ENCODE results near the gene FAM20B.

The FAM20B gene

DNA sequence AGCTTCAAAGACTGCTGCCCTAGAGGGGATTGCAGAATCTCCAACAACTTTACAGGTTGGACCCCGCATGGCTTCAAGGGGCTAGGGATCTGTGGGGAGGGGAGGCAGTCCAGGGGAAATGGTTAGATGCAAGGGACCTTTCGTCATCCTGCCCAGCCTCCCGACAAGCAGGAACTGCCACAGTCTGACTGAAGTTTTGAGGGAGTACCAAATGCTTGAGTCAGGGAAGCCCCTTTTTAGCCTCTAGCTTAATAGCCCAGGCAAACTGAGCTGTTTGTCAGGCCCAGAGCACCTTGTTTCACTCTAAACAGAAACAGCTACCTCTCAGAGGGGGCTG lies 57.3 kb downstream of the FAM20B start:
- peak overlapping the region; percentile 87 to 91 for H3K4me3 ChIP-seq (replicated peaks in 1 of 2; ENCODE audit: low read depth in 2 of 2, low read length in 2 of 2)
- DNase-seq (ENCODE audit: low read depth in 2 of 2) = peak; percentile 22 to 41
- TF ChIP-seq, protein P1, sequence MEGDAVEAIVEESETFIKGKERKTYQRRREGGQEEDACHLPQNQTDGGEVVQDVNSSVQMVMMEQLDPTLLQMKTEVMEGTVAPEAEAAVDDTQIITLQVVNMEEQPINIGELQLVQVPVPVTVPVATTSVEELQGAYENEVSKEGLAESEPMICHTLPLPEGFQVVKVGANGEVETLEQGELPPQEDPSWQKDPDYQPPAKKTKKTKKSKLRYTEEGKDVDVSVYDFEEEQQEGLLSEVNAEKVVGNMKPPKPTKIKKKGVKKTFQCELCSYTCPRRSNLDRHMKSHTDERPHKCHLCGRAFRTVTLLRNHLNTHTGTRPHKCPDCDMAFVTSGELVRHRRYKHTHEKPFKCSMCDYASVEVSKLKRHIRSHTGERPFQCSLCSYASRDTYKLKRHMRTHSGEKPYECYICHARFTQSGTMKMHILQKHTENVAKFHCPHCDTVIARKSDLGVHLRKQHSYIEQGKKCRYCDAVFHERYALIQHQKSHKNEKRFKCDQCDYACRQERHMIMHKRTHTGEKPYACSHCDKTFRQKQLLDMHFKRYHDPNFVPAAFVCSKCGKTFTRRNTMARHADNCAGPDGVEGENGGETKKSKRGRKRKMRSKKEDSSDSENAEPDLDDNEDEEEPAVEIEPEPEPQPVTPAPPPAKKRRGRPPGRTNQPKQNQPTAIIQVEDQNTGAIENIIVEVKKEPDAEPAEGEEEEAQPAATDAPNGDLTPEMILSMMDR (IDR thresholded peaks at IDR 0.05; ENCODE audit: low read depth, low read length) = no peak

DNA sequence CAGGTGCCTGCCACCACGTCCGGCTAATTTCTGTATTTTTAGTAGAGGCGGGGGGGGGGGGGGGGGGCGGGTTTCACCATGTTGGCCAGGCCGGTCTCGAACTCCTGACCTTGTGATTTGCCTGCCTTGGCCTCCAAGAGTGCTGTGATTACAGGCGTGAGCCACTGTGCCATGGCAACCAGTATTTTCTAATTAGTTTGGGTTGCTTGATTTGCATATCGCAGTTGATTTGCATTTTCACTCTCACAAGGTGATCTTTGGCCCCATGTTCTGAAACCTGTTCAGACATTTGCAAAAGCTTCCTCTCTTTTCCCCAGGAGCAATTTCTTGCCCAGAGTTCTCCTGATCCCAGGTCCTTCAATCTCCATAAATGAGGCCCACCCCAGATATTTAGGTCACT lies 57.8 kb downstream of the FAM20B start:
- TF ChIP-seq, protein P1 (IDR thresholded peaks at IDR 0.05; ENCODE audit: low read depth, low read length) = no peak
- H3K4me3 ChIP-seq (replicated peaks in 1 of 2; ENCODE audit: low read depth in 2 of 2, low read length in 2 of 2) = no peak overlapping the region
- DNase-seq (ENCODE audit: low read depth in 2 of 2) = no peak

DNA sequence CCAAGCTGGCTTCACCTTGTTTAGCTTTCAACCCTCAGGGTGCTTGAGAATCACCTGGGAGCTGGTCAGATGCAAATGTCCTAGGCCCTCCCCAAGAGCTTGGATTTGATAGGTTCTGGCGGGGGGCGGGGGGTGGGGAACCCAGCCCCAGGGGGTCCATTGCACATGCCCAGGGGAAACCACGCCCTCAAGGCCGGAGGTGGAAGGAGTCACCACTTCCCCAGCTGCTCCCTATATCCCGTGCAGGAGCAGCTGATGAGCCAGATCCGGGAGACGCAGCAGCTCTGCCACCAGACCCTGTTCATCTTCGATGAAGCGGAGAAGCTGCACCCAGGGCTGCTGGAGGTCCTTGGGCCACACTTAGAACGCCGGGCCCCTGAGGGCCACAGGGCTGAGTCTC lies 62.0 kb downstream of the FAM20B start:
- TF ChIP-seq, protein P1 (IDR thresholded peaks at IDR 0.05; ENCODE audit: low read depth, low read length) = no peak
- DNase-seq (ENCODE audit: low read depth in 2 of 2) = peak in 1 of 2 donors; percentile 32
- no peak overlapping the region for H3K4me3 ChIP-seq (replicated peaks in 1 of 2; ENCODE audit: low read depth in 2 of 2, low read length in 2 of 2)

DNA sequence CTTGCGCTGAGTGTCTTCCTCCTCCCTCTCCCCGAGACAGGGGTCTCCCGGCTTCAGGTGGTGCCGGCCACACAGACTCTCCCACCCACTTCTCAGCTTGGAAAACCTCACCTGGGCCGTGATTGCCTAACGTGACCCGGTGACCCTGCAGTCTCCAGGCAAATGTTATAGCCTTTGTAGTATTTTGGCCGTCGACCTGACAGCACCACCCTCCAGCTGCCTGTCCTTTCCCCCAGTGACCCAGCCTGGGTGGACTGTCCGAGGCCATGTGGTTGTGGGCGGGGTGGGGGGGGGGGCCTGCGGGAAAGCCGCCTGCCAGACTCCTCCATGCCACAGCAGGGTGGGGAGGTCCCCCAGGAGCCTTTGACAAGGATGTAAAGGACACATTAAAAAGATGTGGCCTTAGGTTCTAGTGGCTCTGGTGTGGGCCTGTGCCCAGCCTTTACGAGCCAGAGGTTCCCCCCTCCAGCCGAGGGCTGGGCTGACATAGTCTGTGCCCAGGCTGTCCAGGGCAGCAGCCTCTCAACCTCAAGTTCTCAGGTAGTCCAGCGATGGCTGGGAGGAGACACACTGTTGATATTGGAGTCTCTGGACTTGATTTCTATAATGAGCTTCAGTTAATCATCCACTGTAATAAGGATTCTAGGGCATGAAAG lies 64.3 kb downstream of the FAM20B start:
- H3K4me3 ChIP-seq (replicated peaks in 1 of 2; ENCODE audit: low read depth in 2 of 2, low read length in 2 of 2) = no peak overlapping the region
- TF ChIP-seq, protein P1 (IDR thresholded peaks at IDR 0.05; ENCODE audit: low read depth, low read length) = no peak
- no peak for DNase-seq (ENCODE audit: low read depth in 2 of 2)

DNA sequence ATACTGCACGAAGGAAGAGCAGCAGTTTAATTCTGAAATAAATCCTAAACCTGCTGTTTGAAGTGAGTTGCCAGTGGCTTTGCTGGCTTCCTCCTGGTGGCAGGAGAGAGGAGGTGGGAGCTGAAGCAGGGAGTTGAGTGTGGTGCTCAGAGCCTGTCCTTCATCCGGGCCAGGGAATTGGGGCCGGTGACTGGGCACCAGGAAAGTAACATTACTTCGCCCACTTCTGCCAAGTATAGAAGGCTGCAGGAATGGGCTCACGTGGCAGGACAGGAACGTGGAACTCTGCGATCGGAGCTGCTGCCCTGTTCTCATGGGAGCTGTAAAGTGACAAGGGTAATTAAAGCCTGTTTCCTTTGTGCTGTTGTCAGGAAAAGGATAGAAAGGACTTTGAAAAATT lies 64.8 kb downstream of the FAM20B start:
- DNase-seq (ENCODE audit: low read depth in 2 of 2) = no peak
- TF ChIP-seq, protein P1 (IDR thresholded peaks at IDR 0.05; ENCODE audit: low read depth, low read length) = peak; percentile 4
- no peak overlapping the region for H3K4me3 ChIP-seq (replicated peaks in 1 of 2; ENCODE audit: low read depth in 2 of 2, low read length in 2 of 2)

DNA sequence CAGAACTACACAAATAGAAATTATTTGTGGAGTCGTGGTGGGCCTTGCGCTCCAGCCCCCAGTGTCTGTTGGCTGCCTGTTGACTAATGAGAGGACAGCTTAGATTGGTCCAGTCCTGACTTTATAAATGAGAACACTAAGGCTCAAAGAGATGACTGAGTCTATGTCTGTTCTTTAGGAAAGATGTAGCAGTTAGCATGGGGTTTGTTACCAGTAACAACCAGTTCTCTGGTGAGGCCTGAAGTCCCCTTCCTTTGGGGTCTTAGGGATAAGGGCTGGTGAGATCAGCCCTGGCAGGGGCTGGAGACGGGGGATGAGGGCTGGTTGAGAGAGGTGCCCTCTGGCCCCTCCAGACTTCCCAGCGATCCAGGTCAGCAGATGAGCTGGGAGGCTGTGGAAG lies 65.2 kb downstream of the FAM20B start:
- DNase-seq (ENCODE audit: low read depth in 2 of 2) = no peak
- TF ChIP-seq, protein P1 (IDR thresholded peaks at IDR 0.05; ENCODE audit: low read depth, low read length) = no peak

DNA sequence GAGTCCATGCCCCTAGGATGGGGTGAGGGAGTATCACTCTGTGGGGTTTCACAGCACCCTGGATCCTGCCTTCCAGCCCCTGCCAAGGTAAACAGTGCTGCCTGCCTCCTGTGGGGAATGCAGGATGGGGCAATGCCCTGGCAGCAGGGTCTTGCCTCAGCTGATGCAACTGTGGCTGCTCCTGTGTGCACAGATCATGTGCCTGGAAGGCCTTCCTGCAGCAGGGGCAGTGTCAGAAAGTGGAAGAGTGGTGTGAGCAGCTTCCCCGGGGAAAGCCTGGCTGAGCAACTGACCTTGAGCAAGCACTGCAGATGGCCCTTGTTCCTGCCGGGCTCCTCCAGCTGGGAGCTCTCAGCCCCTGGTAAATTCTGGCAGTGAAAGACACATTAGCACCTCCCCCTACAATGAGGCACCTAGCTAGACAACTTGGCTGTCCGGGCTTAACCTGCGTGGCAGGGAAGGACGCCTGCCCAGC lies 66.0 kb downstream of the FAM20B start:
- no peak overlapping the region for H3K4me3 ChIP-seq (replicated peaks in 1 of 2; ENCODE audit: low read depth in 2 of 2, low read length in 2 of 2)
- DNase-seq (ENCODE audit: low read depth in 2 of 2) = peak; percentile 84 to 95
- TF ChIP-seq, protein P1 (IDR thresholded peaks at IDR 0.05; ENCODE audit: low read depth, low read length) = no peak

More for the DNA sequence above, 65.2 kb downstream of the FAM20B start:
- H3K4me3 ChIP-seq (replicated peaks in 1 of 2; ENCODE audit: low read depth in 2 of 2, low read length in 2 of 2) = no peak overlapping the region
